Mesendoderm (in vitro differentiated cells): Measurements from ENCODE around the gene GOLIM4.
"Not testable (repeated sequence)": the region's sequence is repeated elsewhere in the genome, so short reads cannot be mapped to it uniquely, and the experiment has no call there.

Experiments
- DNase-seq: peaks from one replicate; pipeline ENCODE4 v3.0.0; 2013
- H2AK5ac ChIP-seq: 2 replicates; pipeline ENCODE4 v1.6.1; 2013; ENCODE audit warnings: low read length, inconsistent platforms
- H2BK120ac ChIP-seq: 2 replicates; pipeline ENCODE4 v1.6.1; 2013; ENCODE audit warnings: low read depth, mild to moderate bottlenecking, low read length, moderate library complexity, mixed read lengths
- H2BK15ac ChIP-seq: replicated peaks from 2 replicates; pipeline ENCODE4 v1.6.1; 2013; ENCODE audit warnings: low read depth, mild to moderate bottlenecking, moderate library complexity
- H2BK5ac ChIP-seq: 2 replicates; pipeline ENCODE4 v1.6.1; 2013; ENCODE audit warnings: low read length, inconsistent platforms
- H3K18ac ChIP-seq: 2 replicates; pipeline ENCODE4 v1.6.1; 2013; ENCODE audit warnings: mild to moderate bottlenecking, low read length, mixed read lengths
- H3K23ac ChIP-seq: one replicate; pipeline ENCODE4 v1.6.1; 2013; ENCODE audit warnings: low read length
- H3K27ac ChIP-seq: 2 replicates; pipeline ENCODE4 v1.5.1; 2013; ENCODE audit warnings: low read depth, mild to moderate bottlenecking, inconsistent platforms, low read length, moderate library complexity
- H3K27me3 ChIP-seq: 2 replicates; pipeline ENCODE4 v1.6.1; 2013; ENCODE audit warnings: low read length, control low read depth, mild to moderate bottlenecking, inconsistent platforms; ENCODE audit not compliant: insufficient read depth, poor library complexity
- H3K36me3 ChIP-seq: 2 replicates; pipeline ENCODE4 v1.6.1; 2013; ENCODE audit warnings: low read length, inconsistent platforms; ENCODE audit not compliant: control insufficient read depth, insufficient read depth
- H3K4ac ChIP-seq: one replicate; pipeline ENCODE4 v1.6.1; 2013; ENCODE audit warnings: low read depth, mild to moderate bottlenecking, low read length, moderate library complexity
- H3K4me1 ChIP-seq: 2 replicates; pipeline ENCODE4 v1.6.1; 2013; ENCODE audit warnings: low read depth, low read length, inconsistent platforms; ENCODE audit not compliant: control insufficient read depth
- H3K4me2 ChIP-seq: 2 replicates; pipeline ENCODE4 v1.6.1; 2013; ENCODE audit warnings: low read length
- H3K4me3 ChIP-seq: 2 replicates; pipeline ENCODE4 v1.5.1; 2013; ENCODE audit warnings: mild to moderate bottlenecking, low read length
- H3K56ac ChIP-seq: one replicate; pipeline ENCODE4 v1.6.1; 2013; ENCODE audit warnings: low read length
- H3K79me1 ChIP-seq: 2 replicates; pipeline ENCODE4 v1.6.1; 2013; ENCODE audit warnings: low read length, inconsistent platforms
- H3K79me2 ChIP-seq: 2 replicates; pipeline ENCODE4 v1.6.1; 2013; ENCODE audit warnings: mild to moderate bottlenecking, low read length; ENCODE audit not compliant: control insufficient read depth, insufficient read depth
- H3K9ac ChIP-seq: 2 replicates; pipeline ENCODE4 v1.6.1; 2013; ENCODE audit warnings: low read length, inconsistent platforms
- H4K5ac ChIP-seq: one replicate; pipeline ENCODE4 v1.6.1; 2013; ENCODE audit warnings: low read length
- H4K8ac ChIP-seq: one replicate; pipeline ENCODE4 v1.6.1; 2013; ENCODE audit warnings: low read depth, mild to moderate bottlenecking, control low read depth, low read length, moderate library complexity
- WGBS: extraction: QIAGEN DNeasy Blood & Tissue Kit; methylation state at CpG from one replicate; pipeline ENCODE4 v1.1.7; 2013; ENCODE audit warnings: low lambda C conversion rate, missing lambda C conversion rate; ENCODE audit not compliant: insufficient coverage; ENCODE audit errors: extremely low coverage; 5-methylcytosine and 5-hydroxymethylcytosine counted together

Gene GOLIM4

DNA sequence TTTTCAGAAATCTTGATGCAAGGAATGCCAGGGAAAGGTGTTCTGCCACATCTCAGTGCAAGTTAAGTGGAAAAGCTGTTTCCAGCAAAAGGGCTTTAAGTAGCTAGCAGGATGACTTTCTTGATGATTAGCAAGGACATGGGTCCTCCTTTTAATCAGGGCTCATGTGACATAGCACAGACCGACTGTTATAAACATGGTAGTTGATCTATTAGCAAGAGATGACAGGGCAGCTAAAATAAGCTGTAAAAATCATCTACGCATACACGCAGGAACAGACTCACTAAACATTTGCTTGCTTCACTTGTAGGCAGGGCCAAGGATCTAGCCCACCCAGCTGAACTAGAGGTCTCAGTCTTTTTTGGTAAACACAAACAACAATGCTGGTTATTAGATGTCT is 69.0 kb downstream of the GOLIM4 start:
- Histone ChIP-seq H3K79me2 (no peaks in the 10 kb centered on the region), H2BK120ac (no peak overlapping the region), H3K9ac (no peak overlapping the region), H4K8ac (no peak overlapping the region), H3K56ac (no peak overlapping the region), H3K79me1 (no peaks in the 10 kb centered on the region), H3K4me3 (no peak overlapping the region), H3K27ac (no peak overlapping the region), H3K36me3 (peaks cover 2% of the 10 kb centered on the region), H3K18ac (no peak overlapping the region), H2BK5ac (no peak overlapping the region), H3K23ac (no peak overlapping the region), H4K5ac (no peak overlapping the region), H2AK5ac (no peak overlapping the region), H2BK15ac (no peak overlapping the region), H3K4me2 (no peak overlapping the region), H3K4ac (no peak overlapping the region), H3K27me3 (no peaks in the 10 kb centered on the region), H3K4me1 (no peaks in the 10 kb centered on the region)
- DNase-seq: no peak
- WGBS: no CpG with 5 or more reads among the region's 3 CpGs

DNA sequence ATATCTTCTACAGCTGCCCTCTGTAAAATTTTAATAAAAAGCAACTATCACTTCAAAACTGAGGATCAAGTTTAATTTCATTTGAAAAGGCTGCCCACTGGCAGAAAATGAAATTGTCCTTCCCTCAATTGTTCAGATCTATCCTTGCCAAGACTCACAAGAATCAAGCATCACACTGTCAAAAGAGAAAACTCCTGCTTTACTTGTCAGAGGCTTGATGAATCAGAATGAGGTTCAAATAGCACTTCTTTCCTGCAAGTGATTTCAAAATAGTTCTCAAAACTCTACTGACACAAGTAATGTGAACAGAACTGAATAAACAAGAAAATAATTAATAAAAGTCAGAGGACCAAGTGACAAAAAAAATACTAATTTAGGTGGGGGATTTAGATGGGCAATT is 70.6 kb downstream of the GOLIM4 start:
- Histone ChIP-seq H4K5ac (no peak overlapping the region), H3K4me3 (no peak overlapping the region), H2BK5ac (no peak overlapping the region), H3K4me2 (no peak overlapping the region), H3K79me2 (no peaks in the 10 kb centered on the region), H3K23ac (no peak overlapping the region), H3K4ac (no peak overlapping the region), H3K27me3 (no peaks in the 10 kb centered on the region), H2BK15ac (no peak overlapping the region), H2AK5ac (no peak overlapping the region), H4K8ac (no peak overlapping the region), H2BK120ac (no peak overlapping the region), H3K36me3 (peaks cover 2% of the 10 kb centered on the region), H3K56ac (no peak overlapping the region), H3K9ac (no peak overlapping the region), H3K4me1 (no peaks in the 10 kb centered on the region), H3K27ac (no peak overlapping the region), H3K18ac (no peak overlapping the region), H3K79me1 (no peaks in the 10 kb centered on the region)
- no peak for DNase-seq

DNA sequence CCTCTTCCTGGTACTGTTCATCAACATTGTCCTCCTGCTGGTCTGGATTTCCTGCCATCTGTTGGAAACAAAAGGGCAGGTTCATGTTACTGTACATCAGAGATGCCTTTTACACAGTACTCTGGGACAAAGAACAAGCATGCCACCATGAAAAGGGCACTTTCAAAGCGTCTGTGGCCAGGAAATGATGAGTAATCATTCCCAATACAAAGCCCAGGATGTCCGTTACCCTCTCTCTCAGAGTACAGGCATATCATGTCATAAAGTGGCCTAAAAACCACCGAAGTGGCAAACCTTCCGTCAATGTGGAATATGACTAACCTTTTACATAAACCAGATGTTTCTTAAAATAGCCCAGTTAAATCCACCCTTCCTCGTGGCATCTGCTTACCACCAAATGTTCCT is 71.2 kb downstream of the GOLIM4 start:
- Histone ChIP-seq H3K4me1 (no peaks in the 10 kb centered on the region), H3K79me2 (no peaks in the 10 kb centered on the region), H3K4ac (no peak overlapping the region), H3K27ac (no peak overlapping the region), H3K36me3 (peaks cover 2% of the 10 kb centered on the region), H3K27me3 (no peaks in the 10 kb centered on the region), H3K56ac (no peak overlapping the region), H2BK5ac (no peak overlapping the region), H2AK5ac (no peak overlapping the region), H3K4me2 (no peak overlapping the region), H3K18ac (no peak overlapping the region), H3K79me1 (no peaks in the 10 kb centered on the region), H2BK15ac (no peak overlapping the region), H4K8ac (no peak overlapping the region), H3K23ac (no peak overlapping the region), H3K4me3 (no peak overlapping the region), H3K9ac (no peak overlapping the region), H2BK120ac (no peak overlapping the region), H4K5ac (no peak overlapping the region)
- WGBS: no CpG with 5 or more reads among the region's 5 CpGs
- DNase-seq: no peak

DNA sequence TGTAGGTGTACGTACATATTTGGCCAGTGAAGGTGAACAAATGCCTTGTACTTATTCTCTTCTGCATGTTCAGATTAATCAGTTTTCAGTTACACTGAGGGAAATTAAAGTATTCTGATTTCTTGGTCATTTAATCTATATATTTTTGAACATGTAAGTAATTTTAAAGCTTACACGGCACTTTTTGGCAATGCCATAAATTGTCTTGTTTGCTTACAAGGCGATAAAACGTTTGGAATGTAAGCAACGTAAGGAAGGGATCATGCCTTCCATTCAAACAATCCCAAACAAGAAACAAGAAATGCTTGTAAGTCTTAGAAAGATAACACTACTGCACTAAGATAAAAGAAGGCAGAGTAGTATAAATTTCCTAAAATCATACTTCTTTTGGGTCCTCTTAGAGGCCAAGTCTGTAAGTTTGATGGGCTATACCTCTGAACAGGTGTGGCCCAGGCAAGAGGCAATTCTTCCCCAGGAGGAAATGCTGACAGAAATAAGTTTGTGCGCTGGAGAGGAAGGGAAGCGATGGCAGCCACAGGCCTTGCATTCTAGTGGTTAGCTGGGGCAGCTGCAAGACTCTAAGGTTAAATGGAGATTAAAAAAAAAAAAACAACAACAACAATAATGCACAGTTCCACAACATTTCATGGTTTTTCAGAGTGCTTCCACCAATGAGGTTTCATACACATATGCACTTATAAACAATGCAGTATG is 73.8 kb downstream of the GOLIM4 start:
- no CpG with 5 or more reads among the region's 7 CpGs for WGBS

DNA sequence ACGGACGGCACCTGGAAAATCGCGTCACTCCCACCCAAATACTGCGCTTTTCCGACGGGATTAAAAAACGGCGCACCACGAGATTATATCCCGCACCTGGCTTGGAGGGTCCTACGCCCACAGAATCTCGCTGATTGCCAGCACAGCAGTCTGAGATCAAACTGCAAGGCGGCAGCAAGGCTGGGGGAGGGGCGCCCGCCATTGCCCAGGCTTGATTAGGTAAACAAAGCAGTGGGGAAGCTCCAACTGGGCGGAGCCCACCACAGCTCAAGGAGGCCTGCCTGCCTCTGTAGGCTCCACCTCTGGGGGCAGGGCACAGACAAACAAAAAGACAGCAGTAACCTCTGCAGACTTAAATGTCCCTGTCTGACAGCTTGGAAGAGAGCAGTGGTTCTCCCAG is 84.4 kb downstream of the GOLIM4 start:
- not testable (repeated sequence) for H3K4me3 ChIP-seq, H3K36me3 ChIP-seq
- WGBS: no CpG with 5 or more reads among the region's 17 CpGs

More for the DNA sequence above, 73.8 kb downstream of the GOLIM4 start:
- H3K9ac ChIP-seq: no peak overlapping the region
- DNase-seq: no peak
- H4K5ac ChIP-seq: no peak overlapping the region
- H3K4me1 ChIP-seq: no peaks in the 10 kb centered on the region
- H3K56ac ChIP-seq: no peak overlapping the region
- H3K4ac ChIP-seq: no peak overlapping the region
- H3K27me3 ChIP-seq: no peaks in the 10 kb centered on the region
- H3K23ac ChIP-seq: no peak overlapping the region
- H3K79me2 ChIP-seq: no peaks in the 10 kb centered on the region
- H2AK5ac ChIP-seq: no peak overlapping the region
- no peak overlapping the region for H3K4me3 ChIP-seq
- H3K36me3 ChIP-seq: peaks cover 2% of the 10 kb centered on the region
- H3K4me2 ChIP-seq: no peak overlapping the region
- no peak overlapping the region for H2BK15ac ChIP-seq
- H2BK120ac ChIP-seq: no peak overlapping the region
- no peaks in the 10 kb centered on the region for H3K79me1 ChIP-seq
- H2BK5ac ChIP-seq: no peak overlapping the region
- H3K27ac ChIP-seq: no peak overlapping the region
- H4K8ac ChIP-seq: no peak overlapping the region
- no peak overlapping the region for H3K18ac ChIP-seq

DNA sequence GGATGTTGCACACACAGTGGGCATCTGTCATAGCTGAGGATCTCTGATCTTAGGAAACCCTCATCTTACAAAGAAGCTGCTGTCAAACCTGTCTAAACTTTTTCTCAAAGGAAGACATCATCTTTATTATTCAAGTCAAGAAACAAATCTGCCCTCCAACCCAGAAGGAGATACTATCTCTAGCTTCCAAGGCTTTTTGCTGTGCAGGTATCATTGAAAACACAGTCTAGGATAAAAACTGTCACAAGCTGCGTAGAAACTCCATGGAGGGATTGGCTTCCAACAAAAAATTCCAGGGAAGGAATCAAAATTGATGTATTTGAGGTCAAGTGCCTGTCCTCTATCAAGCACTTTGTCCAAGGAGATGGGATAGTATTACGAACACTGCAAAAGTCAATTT is 89.1 kb downstream of the GOLIM4 start:
- Histone ChIP-seq H4K5ac (no peak overlapping the region), H2BK5ac (no peak overlapping the region), H3K23ac (no peak overlapping the region), H3K4me1 (no peaks in the 10 kb centered on the region), H3K27ac (no peak overlapping the region), H3K79me2 (no peaks in the 10 kb centered on the region), H3K27me3 (no peaks in the 10 kb centered on the region), H3K18ac (no peak overlapping the region), H2AK5ac (no peak overlapping the region), H4K8ac (no peak overlapping the region), H2BK15ac (no peak overlapping the region), H3K36me3 (no peaks in the 10 kb centered on the region), H3K56ac (no peak overlapping the region), H3K4me3 (no peak overlapping the region), H3K79me1 (no peaks in the 10 kb centered on the region), H3K4me2 (no peak overlapping the region), H2BK120ac (no peak overlapping the region), H3K9ac (no peak overlapping the region), H3K4ac (no peak overlapping the region)
- no peak for DNase-seq
- no CpG with 5 or more reads among the region's 2 CpGs for WGBS

More for the DNA sequence above, 84.4 kb downstream of the GOLIM4 start:
- H3K18ac ChIP-seq, H3K27ac ChIP-seq, H4K8ac ChIP-seq, H3K9ac ChIP-seq, H2BK5ac ChIP-seq, H2BK15ac ChIP-seq, H3K4ac ChIP-seq, H3K23ac ChIP-seq, H3K79me2 ChIP-seq, H4K5ac ChIP-seq, H3K4me1 ChIP-seq, H2BK120ac ChIP-seq, H3K79me1 ChIP-seq, H3K27me3 ChIP-seq, H3K56ac ChIP-seq, H2AK5ac ChIP-seq, H3K4me2 ChIP-seq: not testable (repeated sequence)
- peak; percentile 62 for DNase-seq
